Esophagus muscularis mucosa (tissue), 3 donors: ENCODE data around the gene AGAP1.

ENCODE experiments used
- POLR2A ChIP-seq: fragments of 450-650 bp; IDR thresholded peaks from one replicate; pipeline ENCODE4 v1.6.1; 2017; ENCODE audit warnings: antibody characterized with exemption, moderate library complexity, mild to moderate bottlenecking, low read depth
- TF ChIP-seq, protein P1 (sequence below), 3 experiments: fragments of 200-600 bp in 2 of 3; fragments of 450-650 bp in 1 of 3; sonication (generic) in 2 of 3; IDR thresholded peaks; one replicate each; pipeline ENCODE4 v1.5.1; 2017 to 2019; ENCODE audit warnings: antibody characterized with exemption in 3 of 3, mild to moderate bottlenecking in 2 of 3, moderate library complexity in 1 of 3

DNA sequence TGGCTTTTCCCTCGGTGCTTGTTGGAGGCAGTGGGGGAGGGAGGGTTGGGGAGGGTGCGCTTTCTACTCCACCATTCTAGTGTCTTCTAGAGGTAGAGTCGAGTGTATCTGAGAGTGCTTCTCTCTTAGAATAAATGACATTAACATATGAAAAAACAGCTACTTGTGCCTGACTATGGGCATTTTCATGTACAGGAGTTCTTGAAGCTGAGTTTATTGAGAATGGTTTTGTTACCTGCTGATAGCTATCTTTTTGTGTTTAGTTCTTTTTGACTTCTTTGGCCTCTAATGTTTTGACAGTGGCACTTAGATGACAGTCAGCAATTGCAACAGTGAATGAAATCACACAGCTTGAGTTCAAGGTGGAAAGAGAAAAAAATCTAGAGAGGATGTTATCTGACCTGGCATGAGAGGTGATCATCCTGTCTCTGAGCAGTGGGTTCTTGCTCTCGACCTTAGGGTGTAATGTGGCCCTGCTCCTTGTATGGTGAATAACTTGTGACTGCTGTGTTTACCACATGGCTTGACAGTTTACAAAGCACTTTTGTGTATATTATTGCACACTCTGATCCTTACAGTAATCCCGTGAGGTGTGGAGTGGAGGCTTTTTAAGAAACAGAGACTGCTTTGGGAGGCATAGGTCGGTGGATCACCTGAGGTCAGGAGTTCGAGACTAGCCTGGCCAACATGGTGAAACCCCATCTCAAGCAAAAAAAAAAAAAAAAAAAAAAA is 86.7 kb downstream of the AGAP1 start:
- no peak for TF ChIP-seq POLR2A
- TF ChIP-seq, protein P1, sequence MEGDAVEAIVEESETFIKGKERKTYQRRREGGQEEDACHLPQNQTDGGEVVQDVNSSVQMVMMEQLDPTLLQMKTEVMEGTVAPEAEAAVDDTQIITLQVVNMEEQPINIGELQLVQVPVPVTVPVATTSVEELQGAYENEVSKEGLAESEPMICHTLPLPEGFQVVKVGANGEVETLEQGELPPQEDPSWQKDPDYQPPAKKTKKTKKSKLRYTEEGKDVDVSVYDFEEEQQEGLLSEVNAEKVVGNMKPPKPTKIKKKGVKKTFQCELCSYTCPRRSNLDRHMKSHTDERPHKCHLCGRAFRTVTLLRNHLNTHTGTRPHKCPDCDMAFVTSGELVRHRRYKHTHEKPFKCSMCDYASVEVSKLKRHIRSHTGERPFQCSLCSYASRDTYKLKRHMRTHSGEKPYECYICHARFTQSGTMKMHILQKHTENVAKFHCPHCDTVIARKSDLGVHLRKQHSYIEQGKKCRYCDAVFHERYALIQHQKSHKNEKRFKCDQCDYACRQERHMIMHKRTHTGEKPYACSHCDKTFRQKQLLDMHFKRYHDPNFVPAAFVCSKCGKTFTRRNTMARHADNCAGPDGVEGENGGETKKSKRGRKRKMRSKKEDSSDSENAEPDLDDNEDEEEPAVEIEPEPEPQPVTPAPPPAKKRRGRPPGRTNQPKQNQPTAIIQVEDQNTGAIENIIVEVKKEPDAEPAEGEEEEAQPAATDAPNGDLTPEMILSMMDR (IDR thresholded peaks at IDR 0.05), result no peak
